Naive thymus-derived CD8-positive, alpha-beta T cell (primary cell): ENCODE data around the gene NRAS. TPM values are rescaled to one million over a fixed set of nuclear protein-coding genes. Genes with fewer than 3 reads are reported as not detected.

ENCODE experiments used
- ATAC-seq, 2 donors: fragments of 150-1000 bp; cut with Tn5 transposase in 1 of 2; sonication (Bioruptor Pico), chemical (Tn5 transposase) in 1 of 2; 1 replicate in 1 of 2; 2 replicates in 1 of 2; pipeline ENCODE4 v1.10.0; 2021; ENCODE audit warnings: mild to moderate bottlenecking in 2 of 2, moderate library complexity in 2 of 2
- POLR2A ChIA-PET: fragments of 350-600 bp; sonication (Branson Sonifier 250); formaldehyde crosslinking; loops from one replicate; lab custom pipeline; 2021; ENCODE audit warnings: antibody characterized with exemption; lab: Charles Lee
- DNase-seq, 10 donors: peaks; one replicate each; pipeline versions ENCODE4 v3.0.0 to v3.0.0-alpha.2; 2020 to 2022
- H3K27ac Mint-ChIP-seq, 10 donors: one replicate each; pipeline ENCODE4 v1.8.0; 2020 to 2022; ENCODE audit warnings: mild to moderate bottlenecking in 10 of 10, mixed read lengths in 10 of 10, moderate library complexity in 4 of 10, inconsistent platforms in 1 of 10
- H3K27me3 Mint-ChIP-seq, 5 donors: one replicate each; pipeline ENCODE4 v1.8.0; 2021 to 2022; ENCODE audit warnings: mixed read lengths in 5 of 5
- H3K36me3 Mint-ChIP-seq, 3 donors: one replicate each; pipeline ENCODE4 v1.8.0; 2020 to 2022; ENCODE audit warnings: mixed read lengths in 3 of 3, mild to moderate bottlenecking in 2 of 3, inconsistent platforms in 1 of 3
- H3K4me1 Mint-ChIP-seq, 4 donors: one replicate each; pipeline ENCODE4 v1.8.0; 2021 to 2022; ENCODE audit warnings: mixed read lengths in 4 of 4
- H3K4me3 Mint-ChIP-seq, 10 donors: one replicate each; pipeline ENCODE4 v1.8.0; 2020 to 2022; ENCODE audit warnings: mild to moderate bottlenecking in 10 of 10, mixed read lengths in 10 of 10, moderate library complexity in 6 of 10, inconsistent platforms in 1 of 10
- H3K9me3 Mint-ChIP-seq, 9 donors: one replicate each; pipeline ENCODE4 v1.8.0; 2020 to 2022; ENCODE audit warnings: mixed read lengths in 9 of 9, mild to moderate bottlenecking in 3 of 9, inconsistent platforms in 1 of 9, moderate library complexity in 1 of 9
- polyA plus RNA-seq, 3 donors: library from polyadenylated mRNA; unstranded; fragments of 300-500 nt; fragmentation: Illumina TruSeq; gene quantifications; one replicate each; pipeline ENCODE4 v1.2.3, GENCODE V29; 2021
- total RNA-seq, 8 experiments: library from RNA in 2 of 8; stranded (reverse) in 2 of 8; gene quantifications; one replicate each; pipeline ENCODE4 v1.2.3 and lab custom pipeline; 2021 to 2026

The NRAS gene
- total and polyA plus RNA-seq, 5 experiments from 2014 or later = 25.5 to 33.3 (median 28.2) TPM

- H3K9me3 Mint-ChIP-seq = no peaks in the 10 kb centered on the region
- peak overlapping the region; percentile 65 to 98 (median 92) for H3K27ac Mint-ChIP-seq
- H3K27me3 Mint-ChIP-seq = peaks cover 4 to 28% (median 11%) of the 10 kb centered on the region in 5 donors
- H3K4me3 Mint-ChIP-seq = peak overlapping the region; percentile 91 to 99 (median 96)
- ATAC-seq (peak; percentile 93 to 95), DNase-seq (peak; percentile 62 to 92 (median 80))
- peaks cover 2 to 15% (median 10%) of the 10 kb centered on the region in 4 donors for H3K4me1 Mint-ChIP-seq
- H3K36me3 Mint-ChIP-seq = no peaks in the 10 kb centered on the region
- POLR2A ChIA-PET = interaction anchor here (0.5 to 2.3 kb wide), 3 partner anchors 45 to 190 kb away, joined by 3 to 8 read pairs (median 4); partner anchors contain the start of gene CSDE1
Observed at GRCh38 chr1:114670083-114671010, 46.2 kb downstream of the NRAS start.

DNA sequence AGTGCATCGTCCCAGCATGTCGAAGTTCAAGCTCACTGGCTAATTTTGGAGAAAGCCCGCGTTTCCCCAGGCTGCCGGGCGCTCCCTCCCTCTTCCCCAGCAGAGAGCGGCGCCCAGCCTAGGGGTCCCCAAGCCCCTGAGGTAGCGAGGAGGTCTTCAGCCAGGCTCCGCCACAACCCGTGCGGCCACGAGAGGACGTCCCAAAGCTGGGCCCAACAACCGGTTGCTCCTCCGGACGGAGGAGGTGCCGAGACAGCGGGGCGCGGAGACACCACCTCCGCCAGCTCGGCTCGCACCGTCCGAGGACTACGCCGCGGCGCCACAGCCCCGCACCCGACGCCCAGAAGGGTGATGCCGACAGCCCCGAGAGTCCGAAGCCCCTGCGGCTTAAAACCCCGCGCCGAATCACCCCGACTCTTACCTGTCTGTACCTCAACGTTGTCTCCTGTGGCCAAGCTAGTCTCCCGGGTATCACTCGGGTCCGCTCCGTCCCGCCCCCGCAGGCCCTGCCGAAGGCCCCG is 46.9 kb downstream of the NRAS start, which contains the start of gene DENND2C:
Gene DENND2C (minus strand): TSS at position 488 of the 521 bp plus-strand sequence. CDS start 44,065 bp downstream, outside the sequence.
- ATAC-seq (peak; percentile 60 to 69), DNase-seq (peak in 1 of 10 donors; percentile 60)
- H3K9me3 Mint-ChIP-seq = no peaks in the 10 kb centered on the region
- POLR2A ChIA-PET = interaction anchor here (0.8 to 2.3 kb wide), 2 partner anchors 46 to 88 kb away, joined by 4 to 8 read pairs; partner anchors contain the start of genes CSDE1 and NRAS
- peaks cover 2 to 15% (median 10%) of the 10 kb centered on the region in 4 donors for H3K4me1 Mint-ChIP-seq
- H3K36me3 Mint-ChIP-seq = no peaks in the 10 kb centered on the region
- peak within 1 kb of the TSS; percentile 91 to 99 (median 96) for H3K4me3 Mint-ChIP-seq
- peak within 1 kb of the TSS; percentile 65 to 98 (median 92) for H3K27ac Mint-ChIP-seq
- H3K27me3 Mint-ChIP-seq = peaks cover 4 to 27% (median 11%) of the 10 kb centered on the region in 5 donors

DNA sequence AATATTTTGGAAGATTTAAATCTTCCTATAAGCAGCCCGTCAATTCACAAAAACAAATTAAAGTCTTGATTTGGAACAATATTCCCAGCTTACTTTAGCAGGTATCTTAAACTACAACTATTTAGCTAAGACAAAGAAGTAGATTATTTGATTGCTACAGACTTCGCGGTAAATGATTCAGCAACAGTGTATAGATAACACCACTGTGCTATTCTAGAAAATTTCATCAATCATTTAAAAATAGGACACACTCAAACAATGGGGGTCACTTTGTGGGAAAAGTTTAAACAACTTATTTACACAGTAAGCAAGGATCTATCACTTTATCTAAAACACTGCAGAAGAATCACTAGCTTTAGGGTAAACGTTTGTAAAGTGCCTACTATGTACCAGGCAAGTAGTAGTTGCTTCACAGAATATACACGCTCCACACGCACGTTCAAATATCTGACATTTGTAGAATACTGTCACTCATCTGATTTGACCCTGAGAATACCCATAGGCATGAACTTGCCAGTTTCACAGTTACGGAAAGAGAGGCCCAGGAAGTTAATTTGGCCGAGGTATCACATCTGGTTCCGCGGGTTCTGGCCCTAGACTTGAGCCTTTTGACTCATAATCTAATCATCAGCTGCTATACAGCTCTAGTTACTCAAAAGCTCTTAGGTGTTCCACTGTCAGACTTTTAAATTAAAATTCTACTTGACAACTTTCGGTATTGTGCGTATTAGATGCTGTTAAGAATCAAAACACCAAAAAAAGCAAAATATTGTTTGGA is 47.6 kb downstream of the NRAS start:
- Mint-ChIP-seq H3K4me3 (peak overlapping the region; percentile 91 to 99 (median 96)), H3K36me3 (no peaks in the 10 kb centered on the region), H3K4me1 (peaks cover 2 to 15% (median 10%) of the 10 kb centered on the region in 4 donors), H3K27ac (peak overlapping the region in 8 of 10 donors; percentile 22 to 95 (median 80)), H3K27me3 (peaks cover 4 to 27% (median 11%) of the 10 kb centered on the region in 5 donors), H3K9me3 (no peaks in the 10 kb centered on the region)
- ATAC-seq (no peak), DNase-seq (peak in 1 of 10 donors; percentile 2)
- POLR2A ChIA-PET = interaction anchor here (0.8 to 2.3 kb wide), 2 partner anchors 47 to 89 kb away, joined by 4 to 8 read pairs; partner anchors contain the start of genes CSDE1 and NRAS

- peaks cover 2 to 15% (median 10%) of the 10 kb centered on the region in 4 donors for H3K4me1 Mint-ChIP-seq
- H3K9me3 Mint-ChIP-seq = no peaks in the 10 kb centered on the region
- H3K27ac Mint-ChIP-seq = no peak overlapping the region
- DNase-seq (no peak), ATAC-seq (no peak)
- peaks cover 4 to 25% (median 11%) of the 10 kb centered on the region in 5 donors for H3K27me3 Mint-ChIP-seq
- H3K4me3 Mint-ChIP-seq = peak overlapping the region in 2 of 10 donors; percentile 26 to 98
- POLR2A ChIA-PET = interaction anchor here (2.3 kb wide), 1 partner anchor 89 kb away, joined by 8 read pairs; the partner anchor contains the start of gene CSDE1
- H3K36me3 Mint-ChIP-seq = no peaks in the 10 kb centered on the region
Observed at GRCh38 chr1:114668373-114668772, 48.2 kb downstream of the NRAS start.

GRCh38 chr1:114666954-114667353 is 49.6 kb downstream of the NRAS start:
- H3K4me1 Mint-ChIP-seq = peaks cover 2 to 15% (median 10%) of the 10 kb centered on the region in 4 donors
- ATAC-seq (no peak), DNase-seq (no peak)
- POLR2A ChIA-PET = no interaction called here
- no peaks in the 10 kb centered on the region for H3K9me3 Mint-ChIP-seq
- H3K27me3 Mint-ChIP-seq = peaks cover 4 to 27% (median 11%) of the 10 kb centered on the region in 5 donors
- no peaks in the 10 kb centered on the region for H3K36me3 Mint-ChIP-seq
- H3K4me3 Mint-ChIP-seq = no peak overlapping the region
- H3K27ac Mint-ChIP-seq = no peak overlapping the region

- POLR2A ChIA-PET = no interaction called here
- Mint-ChIP-seq H3K36me3 (no peaks in the 10 kb centered on the region), H3K4me1 (no peaks in the 10 kb centered on the region), H3K27ac (no peak overlapping the region), H3K9me3 (no peaks in the 10 kb centered on the region), H3K27me3 (peaks cover 0 to 31% (median 10%) of the 10 kb centered on the region in 5 donors), H3K4me3 (no peak overlapping the region)
- ATAC-seq (no peak), DNase-seq (no peak)
Observed at GRCh38 chr1:114660238-114660637, 56.3 kb downstream of the NRAS start.

Other genes with a start within 250 kb of the NRAS start
- 10 to 100 TPM; 57.5 to 58.6 TPM for gene TRIM33, start 205.6 kb downstream of the NRAS start, total RNA-seq
- 10 to 100 TPM; 18.2 to 32.2 (median 23.2) TPM for gene TRIM33, start 205.6 kb downstream of the NRAS start, polyA plus RNA-seq
- gene BCAS2, start 135.2 kb downstream of the NRAS start, total RNA-seq = 10 to 100 TPM; 37.1 to 41.3 TPM
- 10 to 100 TPM; 90.0 to 100.0 (median 97.2) TPM for gene BCAS2, start 135.2 kb downstream of the NRAS start, polyA plus RNA-seq
- gene DENND2C, start 46.7 kb downstream of the NRAS start, total RNA-seq = 1 to 10 TPM; 1.9 to 2.3 TPM
- 1 to 10 TPM in 1 of 3 donors, under 1 TPM in 2; 0.44 to 1.0 (median 0.77) TPM for gene DENND2C, start 46.7 kb downstream of the NRAS start, polyA plus RNA-seq
- gene AMPD1, start 21.2 kb downstream of the NRAS start, total RNA-seq = not detected
- gene AMPD1, start 21.2 kb downstream of the NRAS start, polyA plus RNA-seq = not detected
- gene CSDE1, start 41.2 kb upstream of the NRAS start, total RNA-seq = 100 to 1,000 TPM; 534 to 610 TPM
- 100 to 1,000 TPM; 354 to 411 (median 407) TPM for gene CSDE1, start 41.2 kb upstream of the NRAS start, polyA plus RNA-seq
- 10 to 100 TPM; 59.3 to 64.3 TPM for gene SIKE1, start 63.9 kb upstream of the NRAS start, total RNA-seq
- 10 to 100 TPM; 28.9 to 31.0 (median 29.9) TPM for gene SIKE1, start 63.9 kb upstream of the NRAS start, polyA plus RNA-seq
- not detected for gene SYCP1, start 138.1 kb upstream of the NRAS start, total RNA-seq
- not detected for gene SYCP1, start 138.1 kb upstream of the NRAS start, polyA plus RNA-seq